SK-N-MC (cell line): ENCODE measurements around the gene PDE3B.
"Not testable (repeated sequence)": the region's sequence is repeated elsewhere in the genome, so short reads cannot be mapped to it uniquely, and the experiment has no call there.

Experiments used
- EZH2 ChIP-seq: fragments of 200-600 bp; sonication (generic); IDR thresholded peaks from one replicate; pipeline ENCODE4 v1.6.1; 2017; ENCODE audit warnings: antibody characterized with exemption
- FOXP2 ChIP-seq: optimal IDR thresholded peaks from 2 replicates; pipeline ENCODE3; 2011; ENCODE audit warnings: mild to moderate bottlenecking, moderate library complexity; ENCODE audit not compliant: insufficient read depth; ENCODE audit errors: extremely low read length, control extremely low read depth
- POLR2AphosphoS5 ChIP-seq: IDR thresholded peaks from 2 replicates; pipeline ENCODE4 v1.6.1; 2012; ENCODE audit warnings: mild to moderate bottlenecking, low read depth, low read length, borderline replicate concordance

DNA sequence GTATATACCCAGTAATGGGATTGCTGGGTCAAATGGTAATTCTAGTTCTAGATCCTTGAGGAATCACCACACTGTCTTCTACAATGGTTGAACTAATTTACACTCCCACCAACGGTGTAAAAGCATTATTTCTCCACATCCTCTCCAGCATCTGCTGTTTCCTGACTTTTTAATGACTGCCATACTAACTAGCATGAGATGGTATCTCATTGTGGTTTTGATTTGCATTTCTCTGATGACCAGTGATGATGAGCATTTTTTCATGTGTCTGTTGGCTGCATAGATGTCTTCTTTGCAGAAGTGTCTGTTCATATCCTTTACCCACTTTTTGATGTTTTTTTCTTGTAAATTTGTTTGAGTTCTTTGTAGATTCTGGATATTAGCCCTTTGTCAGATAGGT, 48.3 kb upstream of the PDE3B start:
- TF ChIP-seq POLR2AphosphoS5, EZH2, FOXP2: not testable (repeated sequence)
